ENCODE measurements around the gene DMAP1.

DMAP1 gene

GRCh38 chr1:44227211-44227610 lies 13.9 kb downstream of the DMAP1 start:
- in situ Hi-C loops (cut with MboI; ENCODE audit: low sequenced_read_pairs): loop anchor here (10.0 kb wide), 1 partner anchor 88 kb away; no protein-coding TSS in a partner anchor

GRCh38 chr1:44228218-44228617 lies 14.9 kb downstream of the DMAP1 start:
- in situ Hi-C loops (cut with MboI; ENCODE audit: low sequenced_read_pairs): loop anchor here (10.0 kb wide), 1 partner anchor 87 kb away; no protein-coding TSS in a partner anchor

GRCh38 chr1:44229435-44230167 lies 16.3 kb downstream of the DMAP1 start:
- in situ Hi-C loops (cut with MboI; ENCODE audit: low sequenced_read_pairs): loop anchor here (10.0 kb wide), 1 partner anchor 85 kb away; no protein-coding TSS in a partner anchor

- in situ Hi-C loops (cut with MboI; ENCODE audit: low sequenced_read_pairs): no loop called here
Measured at GRCh38 chr1:44230796-44231195, 17.5 kb downstream of the DMAP1 start.

- in situ Hi-C loops (cut with MboI; ENCODE audit: low sequenced_read_pairs): no loop called here
Measured at GRCh38 chr1:44233593-44233992, 20.3 kb downstream of the DMAP1 start.

- in situ Hi-C loops (cut with MboI; ENCODE audit: low sequenced_read_pairs): no loop called here
Measured at GRCh38 chr1:44235808-44236207, 22.5 kb downstream of the DMAP1 start.

GRCh38 chr1:44236490-44237272 lies 23.4 kb downstream of the DMAP1 start:
- in situ Hi-C loops (cut with MboI; ENCODE audit: low sequenced_read_pairs): no loop called here

GRCh38 chr1:44237721-44238457 lies 24.6 kb downstream of the DMAP1 start:
- in situ Hi-C loops (cut with MboI; ENCODE audit: low sequenced_read_pairs): no loop called here

GRCh38 chr1:44238660-44239059 lies 25.4 kb downstream of the DMAP1 start:
- in situ Hi-C loops (cut with MboI; ENCODE audit: low sequenced_read_pairs): no loop called here

- in situ Hi-C loops (cut with MboI; ENCODE audit: low sequenced_read_pairs): no loop called here
Measured at GRCh38 chr1:44239331-44239960, 26.2 kb downstream of the DMAP1 start.

- in situ Hi-C loops (cut with MboI; ENCODE audit: low sequenced_read_pairs): no loop called here
Measured at GRCh38 chr1:44239961-44240371, 26.7 kb downstream of the DMAP1 start.

GRCh38 chr1:44240802-44241671 lies 27.8 kb downstream of the DMAP1 start:
- in situ Hi-C loops (cut with MboI; ENCODE audit: low sequenced_read_pairs): no loop called here

- in situ Hi-C loops (cut with MboI; ENCODE audit: low sequenced_read_pairs): no loop called here
Measured at GRCh38 chr1:44242746-44243145, 29.5 kb downstream of the DMAP1 start.

GRCh38 chr1:44243782-44244495 lies 30.7 kb downstream of the DMAP1 start:
- in situ Hi-C loops (cut with MboI; ENCODE audit: low sequenced_read_pairs): no loop called here

- in situ Hi-C loops (cut with MboI; ENCODE audit: low sequenced_read_pairs): no loop called here
Measured at GRCh38 chr1:44244986-44245385, 31.7 kb downstream of the DMAP1 start.

GRCh38 chr1:44246806-44247205 lies 33.5 kb downstream of the DMAP1 start:
- in situ Hi-C loops (cut with MboI; ENCODE audit: low sequenced_read_pairs): no loop called here

GRCh38 chr1:44249543-44249942 lies 36.3 kb downstream of the DMAP1 start:
- in situ Hi-C loops (cut with MboI; ENCODE audit: low sequenced_read_pairs): no loop called here

GRCh38 chr1:44250068-44250781 lies 37.0 kb downstream of the DMAP1 start:
- in situ Hi-C loops (cut with MboI; ENCODE audit: low sequenced_read_pairs): no loop called here

GRCh38 chr1:44251486-44251885 lies 38.2 kb downstream of the DMAP1 start:
- in situ Hi-C loops (cut with MboI; ENCODE audit: low sequenced_read_pairs): no loop called here
